NAMALWA (cell line): ENCODE data around the gene UBB.
A peak's percentile ranks its signal among the peaks of the same experiment; 100 is the strongest.

ENCODE experiments used
- DNase-seq: peaks from one replicate; pipeline ENCODE4 v3.0.0-alpha.2; 2015; ENCODE audit warnings: low spot score

The UBB gene

GRCh38 chr17:16419074-16419928 is 38.4 kb downstream of the UBB start:
- no peak for DNase-seq

DNA sequence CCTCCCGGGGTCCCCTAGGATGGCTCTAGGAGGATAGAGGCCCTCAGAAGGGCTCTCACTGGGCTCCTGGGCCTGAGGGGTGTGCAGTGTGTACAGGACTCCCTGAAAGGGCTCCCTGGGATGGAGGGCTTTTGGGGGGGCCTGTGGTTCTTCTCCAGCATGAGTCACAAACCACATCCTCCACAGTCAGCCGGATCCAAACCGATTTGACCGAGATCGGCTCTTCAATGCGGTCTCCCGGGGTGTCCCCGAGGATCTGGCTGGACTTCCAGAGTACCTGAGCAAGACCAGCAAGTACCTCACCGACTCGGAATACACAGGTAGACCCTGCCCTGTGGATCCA is 39.0 kb downstream of the UBB start:
- no peak for DNase-seq

DNA sequence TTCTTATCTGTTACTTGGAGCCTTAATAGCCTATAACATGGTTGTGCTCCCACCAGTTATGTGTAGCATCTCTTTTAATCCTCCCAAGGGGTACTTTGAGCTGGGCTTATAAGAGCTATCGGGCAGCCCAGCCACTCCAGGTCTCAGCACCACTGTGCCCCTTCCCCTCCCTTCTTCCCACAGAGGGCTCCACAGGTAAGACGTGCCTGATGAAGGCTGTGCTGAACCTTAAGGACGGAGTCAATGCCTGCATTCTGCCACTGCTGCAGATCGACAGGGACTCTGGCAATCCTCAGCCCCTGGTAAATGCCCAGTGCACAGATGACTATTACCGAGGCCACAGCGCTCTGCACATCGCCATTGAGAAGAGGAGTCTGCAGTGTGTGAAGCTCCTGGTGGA is 41.5 kb downstream of the UBB start:
- DNase-seq: no peak

DNA sequence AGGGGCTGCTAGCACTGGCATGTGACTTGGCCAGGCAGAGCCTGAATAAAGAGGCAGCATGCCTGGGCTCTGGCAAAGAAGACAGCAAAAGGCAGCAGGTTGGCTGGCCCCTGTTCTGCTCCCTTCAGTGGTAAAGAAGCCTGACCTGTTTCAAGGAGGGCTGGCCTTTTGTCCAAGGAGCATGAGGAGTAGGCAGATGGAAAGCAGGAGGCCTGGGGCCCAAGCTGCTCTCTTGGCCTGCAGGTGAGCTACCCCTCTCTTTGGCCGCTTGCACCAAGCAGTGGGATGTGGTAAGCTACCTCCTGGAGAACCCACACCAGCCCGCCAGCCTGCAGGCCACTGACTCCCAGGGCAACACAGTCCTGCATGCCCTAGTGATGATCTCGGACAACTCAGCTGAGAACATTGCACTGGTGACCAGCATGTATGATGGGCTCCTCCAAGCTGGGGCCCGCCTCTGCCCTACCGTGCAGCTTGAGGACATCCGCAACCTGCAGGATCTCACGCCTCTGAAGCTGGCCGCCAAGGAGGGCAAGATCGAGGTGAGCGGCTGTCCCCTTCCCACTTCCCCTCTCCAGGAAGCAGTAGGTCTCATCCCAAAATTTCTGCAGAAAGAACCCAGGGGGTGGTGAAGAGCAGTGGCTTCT is 42.5 kb downstream of the UBB start:
- no peak for DNase-seq

DNA sequence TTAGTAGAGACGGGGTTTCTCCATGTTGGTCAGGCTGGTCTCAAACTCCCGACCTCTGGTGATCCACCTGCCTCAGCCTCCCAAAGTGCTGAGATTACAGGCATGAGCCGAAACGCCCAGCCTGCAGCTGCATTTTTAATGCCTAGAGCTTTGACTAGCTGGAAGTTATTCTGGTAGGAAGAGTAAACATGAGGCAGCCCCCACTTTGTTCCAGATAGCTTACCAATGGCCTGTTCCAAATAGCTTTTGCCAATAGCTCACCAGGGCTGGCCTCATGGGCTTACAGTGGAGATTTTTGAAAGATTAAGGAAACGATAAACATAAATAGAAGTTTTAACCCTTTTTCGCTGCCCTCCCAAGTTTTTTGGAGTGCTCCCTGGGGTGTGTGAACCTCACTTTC is 44.3 kb downstream of the UBB start:
- DNase-seq: no peak

- no peak for DNase-seq
Observed at GRCh38 chr17:16425698-16426659, 45.1 kb downstream of the UBB start.

DNA sequence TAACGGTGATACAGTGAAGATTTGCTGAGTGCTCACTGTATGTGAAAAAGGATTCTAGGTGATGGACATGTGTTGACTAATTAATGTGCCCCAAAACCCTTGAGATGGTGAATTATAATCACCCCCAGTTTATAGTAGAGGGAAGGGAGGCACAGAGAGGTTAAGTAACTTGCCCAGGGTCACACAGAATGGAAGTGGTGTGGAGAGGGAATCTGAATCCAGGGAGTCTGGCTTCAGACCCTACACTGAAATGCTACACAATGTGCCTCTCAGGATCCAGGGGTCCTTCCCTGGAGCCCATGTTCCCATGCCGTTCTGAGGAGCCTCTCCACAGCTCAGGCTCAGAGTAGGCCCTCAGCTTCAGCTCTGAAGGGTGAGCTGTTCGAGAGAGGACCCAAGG is 46.1 kb downstream of the UBB start:
- no peak for DNase-seq

GRCh38 chr17:16428098-16428882 is 47.4 kb downstream of the UBB start:
- peak; percentile 78 for DNase-seq

- no peak for DNase-seq
Observed at GRCh38 chr17:16429083-16429482, 48.2 kb downstream of the UBB start.

DNA sequence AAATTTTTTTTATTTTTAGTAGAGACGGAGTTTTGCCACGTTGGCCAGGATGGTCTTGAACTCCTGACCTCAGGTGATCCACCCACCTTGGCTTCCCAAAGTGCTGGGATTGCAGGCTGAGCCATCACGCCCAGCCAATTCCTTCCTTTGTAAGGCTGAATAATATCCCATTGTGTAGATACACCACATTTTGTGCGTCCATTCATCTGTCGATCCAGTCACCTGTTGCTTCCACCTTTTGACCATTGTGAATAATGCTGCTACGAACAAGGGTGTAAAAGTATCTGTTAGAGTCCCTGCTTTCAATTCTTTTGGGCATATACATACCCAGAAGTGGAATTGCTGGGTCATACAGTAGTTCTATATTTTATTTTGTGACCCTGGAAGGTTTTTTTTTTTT is 49.8 kb downstream of the UBB start:
- no peak for DNase-seq

DNA sequence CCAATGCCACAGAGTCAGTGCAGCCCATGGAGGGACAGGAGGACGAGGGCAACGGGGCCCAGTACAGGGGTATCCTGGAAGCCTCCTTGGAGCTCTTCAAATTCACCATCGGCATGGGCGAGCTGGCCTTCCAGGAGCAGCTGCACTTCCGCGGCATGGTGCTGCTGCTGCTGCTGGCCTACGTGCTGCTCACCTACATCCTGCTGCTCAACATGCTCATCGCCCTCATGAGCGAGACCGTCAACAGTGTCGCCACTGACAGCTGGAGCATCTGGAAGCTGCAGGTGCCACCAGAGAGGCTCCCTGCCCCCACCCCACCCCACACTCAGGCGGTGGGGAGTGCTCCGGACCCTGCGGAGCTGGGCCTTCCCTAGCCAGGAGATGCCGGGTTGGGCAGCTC is 51.1 kb downstream of the UBB start:
- no peak for DNase-seq
